CD8-positive, alpha-beta memory T cell (primary cell): ENCODE measurements around the gene HOXD1. TPM values are rescaled to one million over a fixed set of nuclear protein-coding genes. Genes with fewer than 3 reads are reported as not detected.
A peak's percentile ranks its signal among the peaks of the same experiment; 100 is the strongest.

Source experiments
- CTCF ChIA-PET: fragments of 350-600 bp; sonication (Branson Sonifier 250); formaldehyde crosslinking; loops from one replicate; lab custom pipeline; 2021; ENCODE audit warnings: antibody characterized with exemption; lab: Charles Lee
- POLR2A ChIA-PET: fragments of 350-600 bp; sonication (Branson Sonifier 250); formaldehyde crosslinking; loops from one replicate; lab custom pipeline; 2021; ENCODE audit warnings: antibody characterized with exemption; lab: Charles Lee
- DNase-seq, 5 donors: peaks; one replicate each; pipeline versions ENCODE4 v3.0.0 to v3.0.0-alpha.2; 2020 to 2022; ENCODE audit warnings: mixed read lengths in 1 of 5
- H3K27ac ChIP-seq: one replicate; pipeline ENCODE4 v1.7.0; 2013; ENCODE audit warnings: low read depth, mild to moderate bottlenecking, low read length, moderate library complexity
- H3K27me3 ChIP-seq: 2 replicates; pipeline ENCODE4 v1.7.0; 2013; ENCODE audit warnings: low read length, mild to moderate bottlenecking; ENCODE audit not compliant: insufficient read depth, poor library complexity, severe bottlenecking
- H3K36me3 ChIP-seq: 2 replicates; pipeline ENCODE4 v1.7.0; 2013; ENCODE audit warnings: mild to moderate bottlenecking, low read length, moderate library complexity; ENCODE audit not compliant: insufficient read depth
- H3K4me1 ChIP-seq: 2 replicates; pipeline ENCODE4 v1.7.0; 2013; ENCODE audit warnings: mild to moderate bottlenecking, low read length, moderate library complexity; ENCODE audit not compliant: insufficient read depth
- H3K4me3 ChIP-seq: 2 replicates; pipeline ENCODE4 v1.7.0; 2013; ENCODE audit warnings: mild to moderate bottlenecking, low read length
- H3K9me3 ChIP-seq: 2 replicates; pipeline ENCODE4 v1.7.0; 2013; ENCODE audit warnings: mild to moderate bottlenecking, low read length
- H3K27ac Mint-ChIP-seq, 8 donors: one replicate each; pipeline ENCODE4 v1.8.0; 2020 to 2021; ENCODE audit warnings: mixed read lengths in 8 of 8, mild to moderate bottlenecking in 6 of 8, inconsistent platforms in 3 of 8, moderate library complexity in 3 of 8
- H3K27me3 Mint-ChIP-seq, 2 donors: one replicate each; pipeline ENCODE4 v1.8.0; 2020 to 2021; ENCODE audit warnings: mixed read lengths in 2 of 2, mild to moderate bottlenecking in 1 of 2, moderate library complexity in 1 of 2
- H3K36me3 Mint-ChIP-seq, 3 donors: one replicate each; pipeline ENCODE4 v1.8.0; 2020 to 2021; ENCODE audit warnings: mixed read lengths in 3 of 3, inconsistent platforms in 1 of 3, mild to moderate bottlenecking in 1 of 3
- H3K4me1 Mint-ChIP-seq, 3 donors: one replicate each; pipeline ENCODE4 v1.8.0; 2020 to 2021; ENCODE audit warnings: mixed read lengths in 3 of 3, inconsistent platforms in 1 of 3, mild to moderate bottlenecking in 1 of 3
- H3K4me3 Mint-ChIP-seq, 7 donors: one replicate each; pipeline ENCODE4 v1.8.0; 2020 to 2021; ENCODE audit warnings: mixed read lengths in 7 of 7, mild to moderate bottlenecking in 6 of 7, moderate library complexity in 4 of 7, inconsistent platforms in 2 of 7
- H3K9me3 Mint-ChIP-seq, 5 donors: one replicate each; pipeline ENCODE4 v1.8.0; 2020 to 2022; ENCODE audit warnings: mixed read lengths in 5 of 5, mild to moderate bottlenecking in 3 of 5, moderate library complexity in 2 of 5, inconsistent platforms in 1 of 5
- polyA plus RNA-seq: library from polyadenylated mRNA; unstranded; fragments of 300-500 nt; fragmentation: Illumina TruSeq; gene quantifications from one replicate; pipeline ENCODE4 v1.2.3, GENCODE V29; 2021
- total RNA-seq, 2 experiments: library from RNA; stranded (reverse); gene quantifications; one replicate each; pipeline ENCODE4 v1.2.3, GENCODE V29; 2021

HOXD1 gene
- total and polyA plus RNA-seq, 3 experiments from 2014 or later = not detected

- Mint-ChIP-seq H3K9me3 (peaks cover 0 to 3% (median 2%) of the 10 kb centered on the region in 5 donors), H3K27ac (no peak overlapping the region), H3K4me3 (no peak overlapping the region), H3K36me3 (peaks cover 0 to 2% (median 0%) of the 10 kb centered on the region in 3 donors), H3K4me1 (peaks cover 6 to 19% (median 19%) of the 10 kb centered on the region in 3 donors), H3K27me3 (peaks cover 60 to 92% of the 10 kb centered on the region in 2 donors)
- Histone ChIP-seq H3K27me3 (peaks cover 53% of the 10 kb centered on the region), H3K36me3 (no peaks in the 10 kb centered on the region), H3K27ac (no peak overlapping the region), H3K4me1 (no peaks in the 10 kb centered on the region), H3K9me3 (no peaks in the 10 kb centered on the region), H3K4me3 (no peak overlapping the region)
- ChIA-PET POLR2A (no interaction called here), CTCF (no interaction called here)
- DNase-seq = no peak
Observed at GRCh38 chr2:176177580-176178037, 10.9 kb upstream of the HOXD1 start.

GRCh38 chr2:176178038-176178756 is 10.3 kb upstream of the HOXD1 start:
- Mint-ChIP-seq H3K4me1 (peaks cover 6 to 17% (median 14%) of the 10 kb centered on the region in 3 donors), H3K4me3 (peak overlapping the region in 4 of 7 donors; percentile 12 to 24 (median 20)), H3K27me3 (peaks cover 56 to 92% of the 10 kb centered on the region in 2 donors), H3K27ac (no peak overlapping the region), H3K36me3 (no peaks in the 10 kb centered on the region), H3K9me3 (peaks cover 0 to 2% (median 0%) of the 10 kb centered on the region in 5 donors)
- no peak overlapping the region for H3K27ac ChIP-seq
- no peaks in the 10 kb centered on the region for H3K9me3 ChIP-seq
- H3K4me3 ChIP-seq = no peak overlapping the region
- no peaks in the 10 kb centered on the region for H3K4me1 ChIP-seq
- ChIA-PET CTCF (no interaction called here), POLR2A (no interaction called here)
- peaks cover 47% of the 10 kb centered on the region for H3K27me3 ChIP-seq
- H3K36me3 ChIP-seq = no peaks in the 10 kb centered on the region
- DNase-seq = no peak

- Mint-ChIP-seq H3K4me1 (peaks cover 6 to 15% (median 10%) of the 10 kb centered on the region in 3 donors), H3K27me3 (peaks cover 56 to 91% of the 10 kb centered on the region in 2 donors), H3K4me3 (peak overlapping the region in 1 of 7 donors; percentile 23), H3K36me3 (no peaks in the 10 kb centered on the region), H3K9me3 (peaks cover 0 to 2% (median 0%) of the 10 kb centered on the region in 5 donors), H3K27ac (no peak overlapping the region)
- H3K9me3 ChIP-seq = no peaks in the 10 kb centered on the region
- ChIA-PET CTCF (interaction anchor here (0.7 kb wide), 1 partner anchor 9 kb away, joined by 3 read pairs; no protein-coding TSS in a partner anchor), POLR2A (no interaction called here)
- DNase-seq = no peak
- H3K4me3 ChIP-seq = no peak overlapping the region
- H3K27me3 ChIP-seq = peaks cover 40% of the 10 kb centered on the region
- H3K36me3 ChIP-seq = no peaks in the 10 kb centered on the region
- no peak overlapping the region for H3K27ac ChIP-seq
- no peaks in the 10 kb centered on the region for H3K4me1 ChIP-seq
Observed at GRCh38 chr2:176178757-176179295, 9.6 kb upstream of the HOXD1 start.

GRCh38 chr2:176181551-176181950 is 6.9 kb upstream of the HOXD1 start:
- H3K27ac Mint-ChIP-seq = no peak overlapping the region
- H3K4me1 Mint-ChIP-seq = peaks cover 6 to 9% (median 7%) of the 10 kb centered on the region in 3 donors
- H3K27me3 Mint-ChIP-seq = peaks cover 38 to 85% of the 10 kb centered on the region in 2 donors
- no peaks in the 10 kb centered on the region for H3K9me3 ChIP-seq
- H3K4me1 ChIP-seq = no peaks in the 10 kb centered on the region
- CTCF ChIA-PET = no interaction called here
- no peak overlapping the region for H3K4me3 ChIP-seq
- H3K27ac ChIP-seq = no peak overlapping the region
- POLR2A ChIA-PET = no interaction called here
- H3K27me3 ChIP-seq = peaks cover 22% of the 10 kb centered on the region
- no peak for DNase-seq
- peaks cover 0 to 4% (median 0%) of the 10 kb centered on the region in 5 donors for H3K9me3 Mint-ChIP-seq
- no peak overlapping the region for H3K4me3 Mint-ChIP-seq
- peaks cover 0 to 3% (median 0%) of the 10 kb centered on the region in 3 donors for H3K36me3 Mint-ChIP-seq
- H3K36me3 ChIP-seq = no peaks in the 10 kb centered on the region

- H3K9me3 Mint-ChIP-seq = peaks cover 0 to 4% (median 0%) of the 10 kb centered on the region in 5 donors
- peaks cover 39 to 84% of the 10 kb centered on the region in 2 donors for H3K27me3 Mint-ChIP-seq
- ChIA-PET CTCF (no interaction called here), POLR2A (no interaction called here)
- H3K27ac Mint-ChIP-seq = no peak overlapping the region
- peaks cover 19% of the 10 kb centered on the region for H3K27me3 ChIP-seq
- H3K4me1 Mint-ChIP-seq = peaks cover 8 to 9% (median 9%) of the 10 kb centered on the region in 3 donors
- no peak overlapping the region for H3K4me3 ChIP-seq
- no peaks in the 10 kb centered on the region for H3K9me3 ChIP-seq
- no peak for DNase-seq
- H3K4me1 ChIP-seq = peaks cover 2% of the 10 kb centered on the region
- no peaks in the 10 kb centered on the region for H3K36me3 ChIP-seq
- no peak overlapping the region for H3K4me3 Mint-ChIP-seq
- H3K27ac ChIP-seq = no peak overlapping the region
- peaks cover 0 to 3% (median 0%) of the 10 kb centered on the region in 3 donors for H3K36me3 Mint-ChIP-seq
Observed at GRCh38 chr2:176182671-176183070, 5.8 kb upstream of the HOXD1 start.

GRCh38 chr2:176184749-176185148 is 3.7 kb upstream of the HOXD1 start:
- Mint-ChIP-seq H3K9me3 (peaks cover 0 to 10% (median 0%) of the 10 kb centered on the region in 5 donors), H3K36me3 (peaks cover 0 to 3% (median 2%) of the 10 kb centered on the region in 3 donors), H3K4me1 (peaks cover 13 to 18% (median 15%) of the 10 kb centered on the region in 3 donors), H3K27ac (no peak overlapping the region), H3K27me3 (peaks cover 42 to 79% of the 10 kb centered on the region in 2 donors), H3K4me3 (no peak overlapping the region)
- H3K27me3 ChIP-seq = peaks cover 18% of the 10 kb centered on the region
- ChIA-PET CTCF (no interaction called here), POLR2A (no interaction called here)
- no peak overlapping the region for H3K4me3 ChIP-seq
- peaks cover 10% of the 10 kb centered on the region for H3K4me1 ChIP-seq
- H3K36me3 ChIP-seq = no peaks in the 10 kb centered on the region
- no peak overlapping the region for H3K27ac ChIP-seq
- H3K9me3 ChIP-seq = no peaks in the 10 kb centered on the region
- no peak for DNase-seq

GRCh38 chr2:176186024-176186423 is 2.4 kb upstream of the HOXD1 start:
- Mint-ChIP-seq H3K9me3 (peaks cover 0 to 11% (median 0%) of the 10 kb centered on the region in 5 donors), H3K27me3 (peaks cover 47 to 78% of the 10 kb centered on the region in 2 donors), H3K36me3 (peaks cover 0 to 3% (median 2%) of the 10 kb centered on the region in 3 donors), H3K4me3 (peak overlapping the region in 2 of 7 donors; percentile 19 to 78), H3K27ac (no peak overlapping the region), H3K4me1 (peaks cover 16 to 21% (median 21%) of the 10 kb centered on the region in 3 donors)
- DNase-seq = no peak
- Histone ChIP-seq H3K27me3 (peaks cover 15% of the 10 kb centered on the region), H3K4me1 (peaks cover 11% of the 10 kb centered on the region), H3K9me3 (no peaks in the 10 kb centered on the region), H3K27ac (no peak overlapping the region), H3K36me3 (no peaks in the 10 kb centered on the region), H3K4me3 (no peak overlapping the region)
- POLR2A ChIA-PET = no interaction called here
- CTCF ChIA-PET = no interaction called here
